GM19351 (cell line): Measurements from ENCODE around the gene PEX12.
"Not testable (repeated sequence)": the region's sequence is repeated elsewhere in the genome, so short reads cannot be mapped to it uniquely, and the experiment has no call there.

Experiments used
- ATAC-seq: cut with Tn5 transposase; IDR thresholded peaks from one replicate; pipeline ENCODE4 v1.9.1; 2021; ENCODE audit warnings: mild to moderate bottlenecking, moderate library complexity; ENCODE audit not compliant: unreplicated experiment

The PEX12 gene

DNA sequence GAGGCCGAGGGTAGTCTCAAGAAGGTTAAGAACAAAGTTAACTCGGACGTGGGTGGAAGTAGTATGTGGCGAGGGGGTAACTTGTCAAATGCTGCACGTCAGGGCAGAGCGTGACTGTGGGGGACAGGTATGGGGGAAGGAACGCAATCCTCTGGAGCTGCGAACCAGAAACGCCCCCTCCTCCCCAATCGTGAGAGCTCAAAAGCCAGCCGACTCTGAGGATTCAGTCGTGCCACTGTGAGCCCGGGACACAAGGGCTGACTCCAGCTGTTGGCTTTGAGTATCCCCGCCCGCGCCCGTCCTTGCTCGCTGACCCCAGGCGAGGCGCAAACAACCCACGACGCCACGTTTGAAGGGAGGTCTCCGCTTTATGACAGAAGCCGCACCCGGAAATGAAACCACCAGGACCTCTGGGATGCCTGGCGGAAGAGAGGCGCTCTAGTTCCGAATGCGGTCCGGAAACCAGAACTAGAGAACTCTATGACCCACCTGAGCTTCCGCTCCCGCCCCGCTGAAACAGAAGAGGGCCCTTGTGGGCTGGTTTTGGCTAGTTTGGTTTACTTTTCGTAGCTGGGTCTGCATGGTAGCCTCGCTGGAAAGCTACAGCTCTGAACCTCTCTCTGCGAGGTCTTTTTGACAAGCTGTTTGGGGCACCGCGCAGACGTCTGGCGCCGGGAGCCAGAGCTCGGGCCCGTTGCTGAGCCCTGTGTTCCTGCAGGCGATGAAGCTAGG lies at the start of gene PEX12:
PEX12 (minus strand) TSS at position 375 of the 732 bp plus-strand sequence. CDS start 550 bp downstream, outside the sequence.
- peak; percentile 82 for ATAC-seq

DNA sequence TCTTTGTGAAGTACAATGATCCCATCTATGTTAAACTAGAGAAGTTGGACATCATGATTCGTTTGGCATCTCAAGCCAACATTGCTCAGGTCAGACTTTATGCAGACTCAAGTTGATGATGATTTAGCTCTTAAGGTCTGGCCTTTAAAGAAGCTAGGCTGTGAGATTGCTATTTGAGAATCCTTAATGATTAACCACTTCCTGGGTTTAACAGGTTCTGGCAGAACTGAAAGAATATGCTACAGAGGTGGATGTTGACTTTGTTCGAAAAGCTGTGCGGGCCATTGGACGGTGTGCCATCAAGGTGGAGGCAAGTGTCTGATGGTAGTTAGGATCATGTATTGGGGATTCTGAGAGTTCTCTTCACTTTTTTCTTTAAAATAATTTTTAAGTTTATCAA lies 49.0 kb upstream of the PEX12 start:
- no peak for ATAC-seq

DNA sequence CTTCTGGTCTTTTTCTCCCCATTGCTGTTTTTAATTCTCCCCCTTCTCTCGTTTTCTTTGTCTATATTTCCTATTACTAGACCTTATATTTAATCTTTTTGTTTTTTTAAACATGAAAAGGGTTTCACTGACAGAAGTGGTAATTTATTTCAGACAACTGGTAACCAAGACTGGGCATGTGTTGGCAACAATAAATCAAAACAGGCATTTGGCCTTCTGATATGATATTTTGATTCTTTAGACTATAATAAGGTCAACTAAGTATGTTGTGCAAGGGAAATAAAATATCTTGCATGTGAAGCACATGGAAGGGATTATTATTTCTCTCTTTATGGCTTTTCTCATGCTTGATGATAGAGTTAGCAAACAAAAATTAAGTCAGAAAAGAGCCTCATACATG lies 43.4 kb upstream of the PEX12 start:
- no peak for ATAC-seq

DNA sequence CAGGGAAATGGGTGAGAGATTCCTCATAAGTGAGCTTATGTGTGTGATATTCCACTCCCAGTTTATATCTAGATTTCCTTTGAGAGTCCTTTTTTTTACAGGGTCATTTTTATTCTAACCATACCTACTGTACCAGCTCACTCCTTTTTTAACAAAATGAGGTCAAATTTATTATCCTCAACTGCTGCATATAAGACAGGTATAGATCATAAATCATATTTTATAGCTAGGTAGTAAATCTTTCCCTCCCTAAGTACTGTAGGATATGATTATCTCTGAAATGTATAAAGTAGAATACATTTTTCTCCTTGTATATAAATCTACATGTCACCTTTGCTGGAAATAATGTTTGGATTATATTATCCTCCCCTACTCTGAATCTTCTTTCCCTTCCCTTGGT lies 40.3 kb upstream of the PEX12 start:
- no peak for ATAC-seq

DNA sequence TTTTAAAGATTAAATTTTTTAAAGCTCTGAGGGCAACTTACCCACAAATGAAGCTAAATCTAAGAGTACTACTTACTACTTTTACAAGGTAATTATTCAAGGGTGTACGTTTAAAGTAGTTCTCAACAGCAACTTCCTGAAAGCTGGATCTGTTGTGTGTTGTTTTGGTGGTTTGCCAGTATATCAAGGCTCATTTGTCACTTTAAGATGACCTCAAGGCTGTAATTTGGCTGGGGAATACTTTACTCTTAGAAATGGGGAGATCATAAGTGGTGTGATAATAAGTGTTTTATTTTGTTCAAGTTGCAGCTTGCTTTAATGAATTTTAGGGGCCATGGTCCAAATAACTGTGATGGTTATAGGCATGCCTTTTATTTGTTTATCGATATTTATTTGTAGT lies 39.1 kb upstream of the PEX12 start:
- ATAC-seq: no peak

DNA sequence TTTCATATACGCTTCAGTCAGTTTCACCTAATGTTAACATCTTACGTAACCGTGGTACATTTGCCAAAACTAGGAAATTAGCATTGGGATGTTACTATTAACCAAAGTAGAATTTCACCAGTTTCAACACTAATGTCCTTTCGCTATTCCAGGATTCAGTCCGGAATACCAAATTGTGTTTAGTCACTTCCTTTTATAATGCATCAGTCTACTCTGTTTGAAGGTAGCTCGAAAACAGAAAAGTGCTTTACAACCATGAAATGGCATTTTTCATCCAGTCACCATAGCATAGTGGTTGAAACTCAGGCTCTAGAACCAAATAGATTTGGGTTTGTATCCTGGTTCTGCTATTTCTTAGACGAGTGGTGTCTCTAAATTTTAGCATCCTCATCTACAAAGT lies 38.2 kb upstream of the PEX12 start:
- ATAC-seq: no peak

DNA sequence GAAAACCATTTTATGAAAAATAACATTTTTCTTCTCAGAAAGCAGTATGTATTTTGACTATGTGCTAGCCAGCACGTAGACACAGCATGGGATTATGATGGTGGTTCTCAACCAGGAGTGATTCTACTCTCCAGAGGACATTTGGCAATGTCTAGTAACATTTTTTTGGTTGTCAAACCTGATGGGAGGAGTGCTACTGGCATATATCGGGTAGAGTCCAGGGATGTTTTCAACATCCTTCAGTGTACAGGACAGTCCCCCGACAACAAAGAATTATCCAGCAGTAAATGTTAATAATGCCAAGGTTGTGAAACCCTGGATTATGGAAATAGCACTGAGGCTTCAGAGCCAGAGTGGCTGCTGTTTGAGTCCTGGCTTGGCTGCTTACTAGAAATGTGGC lies 36.4 kb upstream of the PEX12 start:
- no peak for ATAC-seq

DNA sequence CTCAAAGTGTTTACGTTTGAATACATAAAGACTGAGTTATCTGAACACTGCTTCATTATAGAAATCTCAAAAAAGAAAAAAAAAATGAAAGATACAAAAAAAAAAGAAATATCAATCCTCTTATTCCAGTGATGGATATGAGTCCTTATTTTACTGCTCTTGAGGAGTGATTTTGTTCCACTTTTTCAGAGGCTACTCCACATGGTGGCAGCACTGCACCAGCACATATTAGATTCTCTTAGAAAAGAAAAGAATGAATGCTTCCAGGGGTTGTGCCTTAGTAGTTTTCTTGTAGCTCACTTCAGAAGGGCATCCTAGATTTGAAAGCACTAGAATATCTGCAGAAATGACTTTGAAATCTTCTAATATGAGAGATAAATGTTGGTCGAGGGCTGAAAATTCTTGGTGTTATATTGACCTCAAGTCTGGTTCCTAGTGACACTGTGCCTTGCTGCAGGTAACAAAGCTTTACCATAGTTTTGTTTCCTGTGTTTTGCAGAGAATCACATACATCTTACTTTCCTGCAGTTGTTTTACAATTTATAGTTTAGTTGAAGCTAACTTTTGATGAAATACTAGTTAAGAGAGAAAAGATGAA lies 34.7 kb upstream of the PEX12 start:
- no peak for ATAC-seq

DNA sequence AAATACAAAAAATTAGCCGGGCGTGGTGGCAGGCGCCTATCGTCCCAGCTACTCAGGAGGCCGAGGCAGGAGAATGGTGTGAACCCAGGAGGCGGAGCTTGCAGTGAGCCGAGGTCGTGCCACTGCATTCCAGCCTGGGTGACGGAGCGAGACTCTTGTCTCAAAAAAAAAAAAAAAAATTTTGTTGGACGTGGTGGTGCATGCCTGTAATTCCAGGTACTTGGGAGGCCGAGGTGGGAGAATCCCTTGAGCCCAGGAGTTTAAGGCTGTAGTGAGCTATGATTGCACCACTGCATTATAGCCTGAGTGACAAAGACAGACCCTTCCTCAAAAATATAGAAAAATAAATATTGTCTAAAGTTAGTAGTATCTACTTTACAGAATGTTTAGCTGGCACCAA lies 32.4 kb upstream of the PEX12 start:
- ATAC-seq: not testable (repeated sequence)

DNA sequence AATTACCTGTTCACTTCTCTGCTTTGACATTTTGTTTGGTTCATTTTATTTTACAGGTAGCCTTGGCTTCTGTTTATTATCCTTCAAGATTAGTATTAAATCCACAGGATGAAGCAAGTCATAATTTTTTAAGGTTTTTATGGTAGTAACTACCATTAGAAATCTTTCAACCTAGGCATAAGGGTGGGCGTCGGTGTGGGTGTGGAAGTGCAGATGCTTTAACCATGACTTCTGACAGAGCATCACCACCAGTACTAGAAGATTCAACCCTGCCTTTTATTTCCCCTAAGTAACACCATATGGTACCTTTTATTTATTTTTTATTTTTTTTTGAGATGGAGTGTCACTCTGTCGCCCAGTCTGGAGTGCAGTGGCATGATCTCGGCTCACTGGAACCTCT lies 31.5 kb upstream of the PEX12 start:
- ATAC-seq: no peak

DNA sequence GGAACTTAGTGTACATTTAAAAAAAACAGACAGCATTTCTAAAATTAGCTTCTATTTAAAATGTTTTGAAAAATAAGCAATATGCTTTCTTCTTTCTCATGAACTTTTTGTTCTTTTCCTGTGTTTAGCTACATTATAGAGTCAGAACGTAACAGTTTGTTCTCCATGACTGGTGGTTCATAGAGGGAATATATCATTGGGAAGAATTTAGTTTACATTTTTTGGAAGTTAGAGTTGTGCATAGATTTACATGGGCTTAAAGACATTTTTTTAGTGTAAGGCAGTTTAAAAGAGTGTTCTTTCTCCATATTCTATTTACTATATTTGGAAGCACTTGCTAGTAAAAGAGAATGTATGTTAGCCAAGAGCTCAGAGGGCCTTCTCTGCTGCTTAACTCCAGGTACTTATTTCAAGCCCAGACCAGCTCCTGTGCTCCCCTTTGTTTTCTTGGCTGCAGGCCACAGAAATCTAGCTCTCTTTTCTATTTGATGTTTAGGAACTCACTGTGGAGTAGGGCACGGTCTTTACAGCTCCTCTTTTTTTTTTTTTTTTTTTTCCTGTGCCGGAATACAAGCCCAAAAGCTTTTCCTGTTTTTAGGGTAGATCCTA lies 29.0 kb upstream of the PEX12 start:
- no peak for ATAC-seq

DNA sequence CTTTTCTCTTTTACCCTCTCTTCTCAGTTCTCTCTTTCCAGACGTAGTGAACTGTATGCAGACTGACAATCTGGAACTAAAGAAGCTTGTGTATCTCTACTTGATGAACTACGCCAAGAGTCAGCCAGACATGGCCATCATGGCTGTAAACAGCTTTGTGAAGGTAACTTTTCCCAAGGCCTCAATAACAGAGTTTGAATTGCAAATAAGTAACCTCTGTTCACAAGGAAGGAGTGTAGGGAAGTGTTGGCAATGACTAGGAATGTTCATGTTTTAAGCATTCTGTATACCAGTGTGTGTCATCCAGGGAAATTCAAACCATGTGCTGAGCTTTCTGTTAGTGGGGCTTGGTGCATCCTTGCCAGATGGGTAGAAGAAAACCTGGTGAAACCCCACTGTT lies 27.3 kb upstream of the PEX12 start:
- ATAC-seq: no peak

DNA sequence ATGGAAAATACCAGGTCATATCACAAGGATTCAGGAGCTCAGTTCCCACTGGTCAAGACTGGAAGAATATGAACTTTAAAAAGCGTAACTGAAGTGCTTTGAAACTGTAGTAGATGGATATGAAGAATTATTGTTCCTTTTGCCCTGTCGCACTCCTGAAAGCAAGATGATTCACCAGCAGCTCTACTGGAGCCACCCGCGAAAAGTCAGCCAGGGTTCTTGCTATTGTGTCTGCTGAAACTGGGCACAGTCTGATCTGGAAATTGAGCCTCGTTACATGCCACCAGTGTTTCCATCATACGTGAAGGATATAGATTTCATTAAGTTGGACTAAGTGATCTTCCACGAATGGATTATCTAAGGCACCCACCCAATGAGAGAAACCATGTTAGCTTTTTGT lies 25.3 kb upstream of the PEX12 start:
- no peak for ATAC-seq

DNA sequence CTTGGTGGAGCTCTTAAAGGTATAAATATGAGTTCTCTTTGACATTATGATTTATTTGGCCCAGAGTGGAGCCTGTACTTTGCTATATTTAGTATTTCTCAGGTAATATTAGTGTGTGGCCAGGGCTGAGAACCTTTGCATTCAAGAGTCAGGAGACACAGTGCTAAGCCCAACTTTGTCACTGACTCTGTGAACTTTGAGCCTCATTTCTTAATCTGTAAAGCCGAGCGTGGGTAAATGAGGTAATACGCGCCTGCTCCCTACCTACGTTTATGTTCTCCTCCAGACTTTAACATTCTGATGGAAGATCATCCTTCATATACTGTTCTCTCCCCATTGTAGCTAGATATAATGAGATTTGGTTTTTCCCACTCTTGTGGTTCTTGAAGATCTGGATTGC lies 19.2 kb upstream of the PEX12 start:
- ATAC-seq: no peak

DNA sequence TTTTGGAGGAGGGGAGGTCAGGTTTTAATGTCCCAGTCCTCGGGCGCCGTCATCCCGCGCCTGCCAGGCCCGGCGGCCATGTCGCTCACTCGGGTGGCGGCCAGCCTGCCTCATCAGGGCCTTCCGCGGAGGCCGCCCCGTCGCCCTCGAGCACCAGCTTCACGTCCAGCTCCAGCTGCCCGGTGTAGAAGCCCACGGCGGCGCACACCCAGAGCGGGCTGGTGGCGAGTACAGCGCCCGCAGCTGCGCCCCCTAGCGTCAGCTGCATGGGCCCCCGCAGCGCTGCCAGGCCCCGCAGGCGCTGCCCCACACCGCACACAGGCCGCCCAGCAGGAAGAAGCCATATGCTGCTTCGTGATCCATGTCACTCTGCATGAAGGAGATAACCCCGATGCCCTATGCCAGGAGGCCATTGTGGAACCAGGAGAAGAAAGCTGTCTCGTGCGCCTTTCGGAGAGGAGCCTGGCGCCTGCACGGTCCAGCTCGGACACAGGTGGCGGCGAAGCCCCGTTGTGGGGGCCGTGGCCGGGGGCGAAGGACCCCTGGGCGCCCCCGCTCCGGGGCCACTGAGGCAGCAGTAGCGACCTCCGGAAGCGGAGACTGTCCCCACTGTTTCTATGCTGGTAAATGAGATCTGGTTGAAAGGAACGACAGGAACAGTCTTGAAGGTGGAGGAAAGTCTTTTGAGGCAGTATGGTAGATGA lies 18.3 kb upstream of the PEX12 start:
- no peak for ATAC-seq

DNA sequence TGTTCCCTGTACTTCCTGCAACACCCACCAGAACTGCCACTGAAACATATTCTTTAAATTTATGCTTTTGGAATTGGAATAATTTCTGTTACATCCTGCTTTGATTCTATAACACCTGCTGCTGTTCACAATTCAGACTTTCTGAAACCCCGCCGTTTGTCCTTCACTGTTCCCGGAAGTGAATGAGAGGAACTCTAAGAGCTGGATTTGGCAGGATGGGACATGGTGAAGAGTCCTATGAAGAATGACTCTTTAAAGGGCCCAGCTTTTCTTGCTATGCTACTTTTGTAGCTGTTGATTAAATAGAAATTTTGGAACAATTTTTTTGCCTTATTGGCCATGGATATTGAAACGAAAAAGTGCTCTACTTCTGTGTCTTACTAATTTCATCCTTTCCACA lies 17.7 kb upstream of the PEX12 start:
- ATAC-seq: no peak

DNA sequence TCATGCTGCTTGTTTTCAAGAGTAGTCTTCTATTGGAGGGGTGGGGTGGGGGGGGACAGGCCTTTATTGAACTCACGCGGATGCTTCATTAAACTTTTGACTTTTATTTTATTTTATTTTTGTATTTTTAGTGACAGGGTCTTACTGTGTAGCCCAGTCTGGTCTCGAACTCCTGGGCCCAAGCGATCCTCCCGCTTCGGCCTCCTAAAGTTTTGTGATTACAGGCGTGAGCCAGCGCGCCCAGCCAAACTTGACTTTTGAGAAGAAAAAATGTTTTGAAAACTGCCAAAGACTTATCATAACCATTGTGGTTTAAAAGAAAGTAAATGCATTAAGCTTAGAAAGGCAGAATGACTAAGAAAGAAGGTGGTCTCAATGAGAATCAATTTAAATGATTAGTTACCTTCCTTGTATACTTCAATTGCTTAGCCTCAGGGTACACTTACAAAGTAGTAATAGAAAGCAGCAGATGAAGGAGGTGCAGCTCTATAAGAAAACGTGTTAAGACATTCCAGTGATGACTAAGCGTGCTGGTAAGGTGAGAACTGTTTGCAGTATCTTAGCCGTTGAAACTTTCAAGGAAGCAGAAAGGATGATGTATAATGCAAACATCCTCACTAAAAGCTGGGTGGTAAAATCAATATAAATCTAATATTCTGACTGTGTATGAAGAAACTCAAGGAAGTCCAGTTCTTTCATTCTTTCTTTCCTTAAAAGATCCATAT lies 10.0 kb upstream of the PEX12 start:
- no peak for ATAC-seq

DNA sequence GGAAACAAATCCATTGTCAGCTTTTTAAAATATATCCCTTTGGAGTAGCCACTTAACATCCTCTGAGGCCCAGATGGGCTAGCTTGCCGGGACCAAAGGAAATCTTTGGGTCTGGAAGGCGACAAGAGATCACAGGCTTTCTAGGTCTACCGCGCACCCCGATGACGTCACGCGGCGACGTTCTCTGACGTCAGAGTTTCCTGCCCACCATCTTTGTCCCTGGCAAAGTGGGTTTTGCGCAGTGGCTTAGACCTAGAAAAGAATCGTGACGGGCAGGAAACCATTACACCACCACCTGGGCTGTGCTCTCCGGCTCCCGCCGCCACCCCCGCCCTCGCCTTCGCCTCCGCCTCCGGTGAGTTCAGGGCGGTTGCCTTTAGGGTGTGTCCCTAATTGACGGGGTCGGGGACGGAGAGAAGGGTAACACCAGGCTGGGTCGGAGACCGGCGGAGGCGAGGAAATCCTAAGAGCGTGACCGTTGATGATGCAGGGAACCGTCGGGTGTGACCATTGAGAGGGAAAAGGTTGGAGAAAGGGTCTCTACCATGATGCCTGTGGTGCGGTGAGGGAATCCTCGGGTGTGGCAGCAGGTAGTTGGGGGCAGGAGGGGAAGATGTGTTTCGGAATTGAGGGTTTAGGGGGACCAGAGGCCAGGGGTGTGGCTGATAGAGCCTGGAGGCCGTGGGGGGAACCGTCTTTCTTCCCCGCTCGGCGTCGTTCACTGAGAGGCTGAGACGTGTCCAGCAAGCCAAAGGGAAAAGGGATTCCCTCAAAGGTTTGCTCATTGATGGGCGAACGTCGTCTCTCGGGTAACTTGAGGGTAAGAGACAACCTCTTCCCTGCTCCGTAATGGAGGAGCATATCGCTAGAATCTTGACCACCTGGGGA lies 8.9 kb upstream of the PEX12 start, which contains the start of gene AP2B1:
AP2B1 (plus strand) TSS at position 249 of the 888 bp plus-strand sequence. CDS start 6,709 bp downstream, outside the sequence.
- peak; percentile 91 for ATAC-seq

DNA sequence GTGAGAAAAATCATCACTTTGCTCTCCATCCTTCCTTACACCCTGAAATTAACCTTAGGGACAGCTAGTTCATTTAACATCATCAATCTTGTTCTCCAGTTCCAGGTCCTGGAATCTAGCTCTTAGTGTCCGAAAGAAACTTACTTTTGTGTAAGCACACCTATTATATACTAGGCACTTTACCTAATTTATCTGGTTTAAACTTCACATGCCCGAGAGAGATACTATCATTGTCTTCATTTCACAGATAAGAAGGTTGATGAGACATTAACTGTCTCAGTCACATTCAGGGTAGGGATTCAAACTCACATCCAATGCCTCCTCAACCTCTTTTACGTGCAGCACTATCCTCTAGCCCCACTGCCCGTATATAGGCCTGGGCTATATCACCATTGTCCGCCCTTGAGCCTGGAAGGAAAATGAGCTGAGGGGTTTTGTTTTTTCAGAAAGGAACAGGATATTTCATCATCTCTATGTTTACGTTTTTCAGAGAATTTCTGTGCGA lies 8.2 kb upstream of the PEX12 start:
- no peak for ATAC-seq

DNA sequence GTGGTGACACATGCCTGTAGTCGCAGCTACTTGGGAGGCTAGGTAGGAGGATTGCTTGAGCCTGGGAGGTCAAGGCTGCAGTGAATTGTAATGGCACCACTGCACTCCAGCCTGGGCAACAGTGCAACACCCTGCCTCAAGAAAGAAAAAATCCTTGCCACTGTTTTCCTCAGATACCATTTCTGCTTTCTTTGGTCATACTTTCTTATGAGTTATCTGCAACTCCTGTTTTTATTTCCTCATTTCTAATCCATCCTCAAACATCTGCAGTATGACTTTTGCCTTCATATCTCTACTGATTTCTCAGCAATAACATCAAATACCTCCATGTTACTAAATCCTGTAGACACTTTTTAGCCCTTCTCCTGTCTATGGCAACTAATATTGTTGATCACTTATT lies 5.7 kb upstream of the PEX12 start:
- no peak for ATAC-seq
